PC-3 (cell line): ENCODE results near the gene HDAC1. TPM values are rescaled to one million over a fixed set of nuclear protein-coding genes. Genes with fewer than 3 reads are reported as not detected.

Experiments used
- ATAC-seq: fragments of 200-7000 bp; cut with Tn5 transposase; 2 replicates; pipeline ENCODE4 v1.9.1; 2020; ENCODE audit warnings: mild to moderate bottlenecking, moderate library complexity
- BruUV-seq: library from RNA; stranded (reverse); fragments of 400-500 nt; replicated peaks from 2 replicates; lab custom pipeline; 2021; lab: Mats Ljungman, UMichigan
- CTCF ChIA-PET: fragments of 300-600 bp; sonication (Branson Sonifier 250); formaldehyde crosslinking; loops from one replicate; lab custom pipeline; 2022; ENCODE audit warnings: antibody characterized with exemption; lab: Charles Lee
- POLR2A ChIA-PET: fragments of 300-600 bp; sonication (Branson Sonifier 250); formaldehyde crosslinking; loops from one replicate; lab custom pipeline; 2022; ENCODE audit warnings: antibody characterized with exemption; ENCODE audit not compliant: unreplicated experiment; lab: Charles Lee
- DNase-seq: peaks from one replicate; pipeline ENCODE4 v3.0.0-alpha.2; 2015
- H2AFZ ChIP-seq: fragments of 300-600 bp; sonication (generic); 2 replicates; pipeline ENCODE4 v1.6.0; 2016; ENCODE audit warnings: antibody characterized with exemption, low read length
- H3F3A ChIP-seq: fragments of 300-600 bp; sonication (generic); one replicate; pipeline ENCODE4 v1.6.0; 2017; ENCODE audit warnings: antibody characterized with exemption, low read length, control low read depth, mild to moderate bottlenecking; ENCODE audit not compliant: unreplicated experiment
- H3K27ac ChIP-seq: fragments of 300-600 bp; sonication (generic); 2 replicates; pipeline ENCODE4 v1.5.1; 2016; ENCODE audit warnings: mild to moderate bottlenecking, low read length
- H3K27me3 ChIP-seq: fragments of 300-600 bp; sonication (generic); 2 replicates; pipeline ENCODE4 v1.6.1; 2016; ENCODE audit warnings: low read length, mixed read lengths
- H3K36me3 ChIP-seq: fragments of 300-600 bp; sonication (generic); 2 replicates; pipeline ENCODE4 v1.6.1; 2016; ENCODE audit warnings: low read depth, mixed run types, low read length, mixed read lengths
- H3K4me1 ChIP-seq: fragments of 300-600 bp; sonication (generic); 2 replicates; pipeline ENCODE4 v1.5.1; 2016; ENCODE audit warnings: low read length; ENCODE audit not compliant: insufficient read depth
- H3K4me2 ChIP-seq: fragments of 300-600 bp; sonication (generic); 2 replicates; pipeline ENCODE4 v1.6.0; 2016; ENCODE audit warnings: low read length
- H3K4me3 ChIP-seq: fragments of 300-600 bp; sonication (generic); 2 replicates; pipeline ENCODE4 v1.5.1; 2016; ENCODE audit warnings: mild to moderate bottlenecking, low read length, mixed read lengths
- H3K79me2 ChIP-seq: fragments of 300-600 bp; sonication (generic); 2 replicates; pipeline ENCODE4 v1.6.1; 2017; ENCODE audit warnings: low read length, mixed read lengths
- H3K9ac ChIP-seq: fragments of 300-600 bp; sonication (generic); 2 replicates; pipeline ENCODE4 v1.6.0; 2016; ENCODE audit warnings: mild to moderate bottlenecking, low read length
- H3K9me2 ChIP-seq: fragments of 300-600 bp; sonication (generic); replicated peaks from 2 replicates; pipeline ENCODE4 v1.6.1; 2016; ENCODE audit warnings: mixed run types, low read length, mixed read lengths
- H3K9me3 ChIP-seq: fragments of 300-600 bp; sonication (generic); 2 replicates; pipeline ENCODE4 v1.6.1; 2016; ENCODE audit warnings: low read length, mixed read lengths
- H4K20me1 ChIP-seq: fragments of 300-600 bp; sonication (generic); 2 replicates; pipeline ENCODE4 v1.6.1; 2016; ENCODE audit warnings: low read length, mixed read lengths
- EZH2 ChIP-seq: fragments of 300-600 bp; sonication (generic); IDR thresholded peaks from one replicate; pipeline ENCODE4 v1.6.1; 2017; ENCODE audit warnings: antibody characterized with exemption, mild to moderate bottlenecking, low read length; ENCODE audit not compliant: unreplicated experiment
- EZH2phosphoT487 ChIP-seq: fragments of 300-600 bp; sonication (generic); IDR thresholded peaks from 2 replicates; pipeline ENCODE4 v1.6.1; 2018; ENCODE audit warnings: mild to moderate bottlenecking, antibody characterized with exemption, low read length, borderline replicate concordance
- intact Hi-C: fragments of 100-400 bp; cut with micrococcal nuclease; formaldehyde crosslinking; loops from 2 replicates; pipeline ENCODE4 v1.9.0; 2023
- total RNA-seq: library from RNA; depleted of rRNA; stranded (reverse); fragments of >200 nt; gene quantifications from 2 replicates; pipeline ENCODE4 v1.2.3, GENCODE V29; 2014
- TF ChIP-seq, protein P1 (sequence below): fragments of 300-600 bp; sonication (generic); conservative IDR thresholded peaks from 2 replicates; pipeline ENCODE4 v1.5.1; 2017; ENCODE audit warnings: antibody characterized with exemption, low read depth, mild to moderate bottlenecking, low read length

The HDAC1 gene
- total RNA-seq, 1 experiment from 2014 or later = 184 TPM

DNA sequence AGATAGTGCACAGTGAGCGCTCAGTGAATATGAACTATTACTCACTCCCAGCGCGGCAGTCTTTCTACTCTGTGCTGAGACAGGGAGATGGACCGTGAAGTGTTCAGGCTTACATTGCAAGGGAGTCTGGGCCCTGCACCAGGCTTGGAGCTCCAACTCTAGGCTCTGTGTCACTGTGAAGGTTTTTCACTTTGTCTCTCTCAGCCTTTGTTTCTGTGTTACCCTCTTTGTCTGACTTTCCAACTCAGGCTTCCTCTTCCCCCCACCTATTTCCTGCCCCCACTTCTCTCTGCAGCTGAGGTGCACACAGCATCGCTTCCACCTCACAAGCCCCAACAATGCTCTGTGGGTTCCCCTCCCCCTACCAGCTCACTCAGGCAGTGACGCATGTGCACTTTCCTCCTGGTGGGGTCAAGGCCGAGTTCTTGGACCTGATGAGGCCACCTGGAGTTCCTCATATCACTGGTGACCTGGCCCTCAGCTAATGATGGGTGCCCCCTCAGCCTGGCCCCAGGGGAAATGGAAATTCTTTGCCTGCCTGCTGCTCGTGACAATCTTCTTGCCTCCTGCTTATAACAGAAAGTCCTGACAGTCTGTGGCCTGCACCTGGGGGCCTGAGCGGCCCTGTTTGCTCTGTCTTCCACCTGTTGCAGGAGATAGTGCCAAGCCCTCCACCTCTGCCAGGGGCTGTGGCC lies 41.9 kb upstream of the HDAC1 start:
- BruUV-seq = no TSS peak

DNA sequence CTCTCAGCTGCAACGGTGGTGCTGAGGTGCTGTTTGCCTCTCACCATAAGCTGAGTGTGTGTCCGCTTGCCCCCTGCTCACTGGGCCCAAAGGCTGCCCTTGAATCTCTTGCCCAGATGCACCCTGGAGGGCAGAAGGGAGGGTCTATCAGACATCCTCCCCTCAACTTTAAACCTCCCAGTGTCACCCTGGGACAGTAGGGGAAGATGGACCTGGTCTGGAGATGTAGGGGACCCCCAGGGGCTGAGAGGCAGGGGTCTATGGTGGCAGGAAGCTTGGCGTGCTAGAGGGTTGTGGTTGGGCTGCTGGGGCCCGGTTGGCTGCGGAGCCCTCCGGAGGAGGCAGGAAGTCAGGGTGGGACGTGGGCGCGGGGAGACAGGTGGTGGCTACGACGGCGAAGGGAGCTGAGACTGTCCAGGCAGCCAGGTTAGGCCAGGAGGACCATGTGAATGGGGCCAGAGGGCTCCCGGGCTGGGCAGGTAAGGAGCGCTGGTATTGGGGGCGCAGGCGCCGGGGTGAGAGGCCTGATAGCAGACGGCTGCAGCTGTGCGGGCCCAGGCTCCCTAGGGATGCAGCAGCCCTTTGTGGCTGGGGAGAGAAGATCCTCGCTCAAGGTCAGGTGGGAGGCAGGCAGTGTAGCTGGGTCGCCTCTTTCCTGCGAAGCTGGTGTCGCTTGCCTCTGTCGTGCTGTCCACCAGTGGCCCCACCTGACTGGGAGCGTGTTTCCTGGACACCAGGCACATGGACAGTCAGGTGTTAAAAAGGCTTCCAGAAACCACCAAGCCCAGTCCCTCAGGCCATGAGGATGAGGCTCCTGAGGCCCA lies 40.8 kb upstream of the HDAC1 start, which contains the start of gene LCK:
Gene LCK, plus strand, starts transcription at position 373 of the 824 bp plus-strand sequence. CDS start 23,065 bp downstream, outside the sequence.
- no peak within 1 kb of the TSS for H3K4me3 ChIP-seq
- no peaks in the 10 kb centered on the region for H3K27me3 ChIP-seq
- H3K27ac ChIP-seq = no peak within 1 kb of the TSS
- ATAC-seq = no peak
- ChIA-PET CTCF (no interaction called here), POLR2A (no interaction called here)
- H3K9me3 ChIP-seq = no peaks in the 10 kb centered on the region
- no peak for TF ChIP-seq EZH2phosphoT487
- TF ChIP-seq, protein P1, sequence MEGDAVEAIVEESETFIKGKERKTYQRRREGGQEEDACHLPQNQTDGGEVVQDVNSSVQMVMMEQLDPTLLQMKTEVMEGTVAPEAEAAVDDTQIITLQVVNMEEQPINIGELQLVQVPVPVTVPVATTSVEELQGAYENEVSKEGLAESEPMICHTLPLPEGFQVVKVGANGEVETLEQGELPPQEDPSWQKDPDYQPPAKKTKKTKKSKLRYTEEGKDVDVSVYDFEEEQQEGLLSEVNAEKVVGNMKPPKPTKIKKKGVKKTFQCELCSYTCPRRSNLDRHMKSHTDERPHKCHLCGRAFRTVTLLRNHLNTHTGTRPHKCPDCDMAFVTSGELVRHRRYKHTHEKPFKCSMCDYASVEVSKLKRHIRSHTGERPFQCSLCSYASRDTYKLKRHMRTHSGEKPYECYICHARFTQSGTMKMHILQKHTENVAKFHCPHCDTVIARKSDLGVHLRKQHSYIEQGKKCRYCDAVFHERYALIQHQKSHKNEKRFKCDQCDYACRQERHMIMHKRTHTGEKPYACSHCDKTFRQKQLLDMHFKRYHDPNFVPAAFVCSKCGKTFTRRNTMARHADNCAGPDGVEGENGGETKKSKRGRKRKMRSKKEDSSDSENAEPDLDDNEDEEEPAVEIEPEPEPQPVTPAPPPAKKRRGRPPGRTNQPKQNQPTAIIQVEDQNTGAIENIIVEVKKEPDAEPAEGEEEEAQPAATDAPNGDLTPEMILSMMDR = no peak
- no peak for TF ChIP-seq EZH2
- no peak within 1 kb of the TSS for H3K4me2 ChIP-seq
- BruUV-seq = no TSS peak
- H2AFZ ChIP-seq = no peak within 1 kb of the TSS
- H3F3A ChIP-seq = no peaks in the 10 kb centered on the region
- H3K9ac ChIP-seq = no peak within 1 kb of the TSS
- DNase-seq = no peak
- H3K79me2 ChIP-seq = no peaks in the 10 kb centered on the region
- no peaks in the 10 kb centered on the region for H3K9me2 ChIP-seq
- no peaks in the 10 kb centered on the region for H3K36me3 ChIP-seq
- H3K4me1 ChIP-seq = peaks cover 16% of the 10 kb centered on the region; the same call in 1 of the 2 replicates
- no peaks in the 10 kb centered on the region for H4K20me1 ChIP-seq
- intact Hi-C loops = no loop called here

More for the DNA sequence above, 41.9 kb upstream of the HDAC1 start:
- Histone ChIP-seq H3K79me2 (no peaks in the 10 kb centered on the region), H3K9me3 (no peaks in the 10 kb centered on the region), H4K20me1 (no peaks in the 10 kb centered on the region), H3K9me2 (no peaks in the 10 kb centered on the region), H3K9ac (no peak overlapping the region), H2AFZ (no peak overlapping the region), H3F3A (no peaks in the 10 kb centered on the region), H3K4me1 (peaks cover 16% of the 10 kb centered on the region; the same call in 1 of the 2 replicates), H3K4me2 (no peak overlapping the region), H3K4me3 (no peak overlapping the region), H3K27me3 (no peaks in the 10 kb centered on the region), H3K27ac (no peak overlapping the region), H3K36me3 (no peaks in the 10 kb centered on the region)
- ChIA-PET POLR2A (no interaction called here), CTCF (no interaction called here)
- no peak for DNase-seq
- TF ChIP-seq EZH2 = no peak
- TF ChIP-seq, protein P1 = no peak
- TF ChIP-seq EZH2phosphoT487 = no peak
- no peak for ATAC-seq
- intact Hi-C loops = no loop called here
